ENCODE results near the gene PRKN.

- TF ChIP-seq EZH2 (IDR thresholded peaks at IDR 0.05; ENCODE audit: insufficient read depth, poor library complexity, severe bottlenecking) (no peak), EZH2phosphoT487 (IDR thresholded peaks at IDR 0.05; ENCODE audit: insufficient read depth, low read depth) (0 out of 2 replicates have a peak, but pooled peaks have one; percentile 22)
Observed at GRCh38 chr6:162090734-162091133, 636.8 kb downstream of the PRKN start.
